Astrocyte of the spinal cord (primary cell): ENCODE results near the gene INO80.

ENCODE experiments used
- DNase-seq: peaks from one replicate; pipeline ENCODE4 v3.0.0; 2011; ENCODE audit warnings: low read depth, low spot score
- H3K4me3 ChIP-seq: 2 replicates; pipeline ENCODE4 v1.5.1; 2011; ENCODE audit warnings: low read depth, mild to moderate bottlenecking, low read length, moderate library complexity
- CTCF ChIP-seq: IDR thresholded peaks from 2 replicates; pipeline ENCODE4 v1.5.1; 2012; ENCODE audit warnings: low read depth, mild to moderate bottlenecking, low read length, inconsistent platforms
- in situ Hi-C: cut with HindIII; loops from 2 replicates; pipeline ENCODE4 v1.10.0; 2017; ENCODE audit warnings: low sequenced_read_pairs

INO80 gene

DNA sequence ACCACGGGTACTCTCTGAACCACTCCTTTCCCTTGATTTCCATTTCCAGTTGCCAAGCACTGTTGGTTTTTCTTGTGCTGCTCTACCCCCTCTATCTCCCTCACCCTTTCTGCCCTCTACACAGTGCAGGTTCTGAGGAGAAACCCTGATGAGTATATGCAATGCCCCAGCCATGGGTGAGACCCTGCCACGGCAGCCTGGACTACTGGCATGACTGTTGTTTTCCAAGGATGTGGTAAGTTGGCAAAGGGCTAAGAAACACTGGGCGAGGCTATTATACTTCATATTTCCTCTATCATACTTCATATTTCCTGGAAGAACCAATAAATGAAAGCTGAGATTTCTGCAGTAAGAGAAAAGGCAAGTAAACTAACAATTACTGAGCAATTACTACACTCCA is 134.9 kb downstream of the INO80 start:
- no peak for DNase-seq

DNA sequence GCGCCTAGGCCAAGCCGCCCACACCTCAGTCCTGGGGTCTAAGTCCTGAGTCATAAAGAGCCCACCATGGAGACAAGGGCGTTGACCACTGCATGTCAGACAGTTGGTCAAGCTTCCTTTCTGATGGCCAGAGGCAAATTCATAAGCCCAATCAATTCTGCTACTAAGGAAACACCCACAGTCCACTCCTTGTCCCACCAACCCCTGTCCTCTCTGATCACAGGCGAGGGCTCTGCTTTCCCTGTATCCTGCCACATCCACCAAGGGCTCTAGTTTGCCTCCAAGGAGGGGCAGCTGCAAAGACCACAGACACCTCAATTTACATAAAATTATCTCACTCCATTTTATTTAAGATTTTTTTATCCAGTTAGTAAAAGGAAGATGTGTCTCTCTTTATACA is 137.5 kb downstream of the INO80 start:
- DNase-seq = no peak
- TF ChIP-seq CTCF = no peak
- in situ Hi-C loops = no loop called here
- no peak overlapping the region for H3K4me3 ChIP-seq

More for the DNA sequence above, 134.9 kb downstream of the INO80 start:
- no peak overlapping the region for H3K4me3 ChIP-seq
- in situ Hi-C loops = no loop called here
- TF ChIP-seq CTCF = no peak

DNA sequence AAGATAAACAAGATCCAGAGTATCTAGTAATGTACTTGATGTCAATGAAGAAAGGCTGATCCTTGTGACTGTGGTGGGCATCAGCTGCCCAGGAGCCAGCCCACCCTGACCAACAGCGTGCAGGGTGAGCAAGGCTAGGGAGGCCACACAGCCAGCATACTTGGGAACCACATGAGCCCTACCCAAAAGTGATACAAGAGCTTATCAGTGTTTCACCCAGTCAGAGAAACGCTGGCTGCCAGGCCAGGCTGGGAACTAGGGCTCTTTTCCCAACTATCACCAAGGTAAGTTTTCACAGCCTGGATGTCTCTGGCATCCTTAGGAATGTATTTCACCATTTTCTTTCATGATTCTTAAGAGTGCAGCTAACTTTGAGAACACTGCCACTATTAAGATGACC is 137.9 kb downstream of the INO80 start:
- TF ChIP-seq CTCF = no peak
- H3K4me3 ChIP-seq = no peak overlapping the region
- no peak for DNase-seq
- in situ Hi-C loops = no loop called here

DNA sequence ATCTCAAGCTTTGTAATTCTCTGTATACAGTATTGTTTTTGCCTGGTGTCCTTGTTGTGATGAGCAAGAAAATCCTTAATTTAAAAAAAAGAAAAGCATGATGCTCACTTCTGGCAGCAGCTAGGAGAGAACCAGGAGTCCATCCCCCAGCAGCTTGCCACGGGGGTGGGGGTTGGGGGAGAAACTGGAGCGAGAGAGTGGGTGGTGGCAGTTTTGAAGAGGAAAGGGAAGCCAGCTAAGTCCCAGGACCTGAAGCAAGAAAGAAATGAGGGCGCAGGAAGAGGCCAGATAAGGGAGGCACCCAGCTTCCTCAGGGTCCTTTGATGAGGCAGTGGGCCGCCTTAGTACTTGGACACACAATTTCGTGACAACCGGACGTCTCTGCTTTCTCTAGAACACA is 139.3 kb downstream of the INO80 start:
- DNase-seq = no peak
- in situ Hi-C loops = no loop called here
- H3K4me3 ChIP-seq = no peak overlapping the region
- TF ChIP-seq CTCF = no peak

- DNase-seq = no peak
- in situ Hi-C loops = no loop called here
- no peak for TF ChIP-seq CTCF
- H3K4me3 ChIP-seq = no peak overlapping the region
These were observed 141.2 kb downstream of the INO80 start for GRCh38 chr15:40974879-40975278.

DNA sequence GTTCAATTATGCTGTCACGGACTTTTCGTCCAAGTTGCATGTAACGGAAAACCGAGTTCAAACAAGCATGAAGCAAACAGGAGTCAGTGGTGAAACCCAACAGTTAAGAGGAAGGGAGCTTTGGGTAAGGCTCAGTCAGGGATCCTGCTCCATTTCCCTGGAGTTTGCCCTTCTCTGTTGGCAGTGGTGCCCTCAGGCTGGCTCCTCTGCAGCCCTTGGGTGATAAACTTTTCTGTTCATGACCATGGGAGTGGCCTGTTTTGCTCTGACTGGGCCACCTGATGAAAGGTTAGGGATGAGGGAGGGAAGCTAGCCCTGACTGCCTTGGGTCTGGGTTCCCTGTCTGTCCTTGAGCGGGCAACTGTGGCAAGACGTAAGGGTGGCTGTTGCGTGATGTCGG is 146.7 kb downstream of the INO80 start:
- in situ Hi-C loops = no loop called here
- TF ChIP-seq CTCF = no peak

More for the DNA sequence above, 146.7 kb downstream of the INO80 start:
- DNase-seq = no peak
- H3K4me3 ChIP-seq = no peak overlapping the region
